Hematopoietic multipotent progenitor cell treated with erythropoietin and hydrocortisone succinate and interleukin-3 and kit ligand, for 4 days (in vitro differentiated cells): ENCODE data around the gene KCNQ1.

Experiments used
- DNase-seq: peaks from one replicate; pipeline ENCODE4 v3.0.0-alpha.2; 2015

Gene KCNQ1

DNA sequence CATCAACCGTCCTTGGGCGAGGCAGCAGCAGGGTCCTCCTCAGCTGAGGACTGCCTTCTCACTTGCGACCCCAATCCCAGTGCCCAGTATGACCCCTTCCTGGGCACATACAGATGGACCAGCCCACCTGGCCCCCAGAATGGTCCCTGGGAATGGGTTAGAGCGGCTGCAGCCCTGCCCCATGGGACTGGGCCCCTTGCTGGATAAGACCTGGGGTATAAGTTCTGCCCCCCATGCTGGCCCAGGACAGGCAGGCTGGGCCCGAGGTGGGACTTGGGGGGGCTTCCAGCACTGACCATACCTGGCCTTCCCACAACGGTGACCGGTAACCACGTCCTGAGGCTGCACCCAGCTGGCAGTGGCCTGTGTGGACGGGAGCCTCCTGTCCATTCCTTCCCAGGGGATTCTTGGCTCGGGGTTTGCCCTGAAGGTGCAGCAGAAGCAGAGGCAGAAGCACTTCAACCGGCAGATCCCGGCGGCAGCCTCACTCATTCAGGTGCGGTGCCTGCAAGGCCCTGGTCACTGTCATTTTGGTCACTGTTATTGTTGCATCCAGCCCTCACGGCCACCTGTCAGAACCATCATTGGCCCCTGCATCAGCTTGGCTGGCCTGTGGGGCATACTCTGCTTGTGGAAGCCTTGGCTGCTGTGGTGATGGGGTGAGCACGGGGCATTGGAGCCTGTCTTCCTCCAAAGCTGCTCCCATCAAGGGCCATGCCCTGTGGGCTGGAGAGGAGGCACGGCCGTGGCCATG, 140.2 kb downstream of the KCNQ1 start:
- DNase-seq = no peak

GRCh38 chr11:2585566-2586086, 140.8 kb downstream of the KCNQ1 start:
- DNase-seq = no peak

GRCh38 chr11:2586087-2586792, 141.4 kb downstream of the KCNQ1 start:
- DNase-seq = no peak

DNA sequence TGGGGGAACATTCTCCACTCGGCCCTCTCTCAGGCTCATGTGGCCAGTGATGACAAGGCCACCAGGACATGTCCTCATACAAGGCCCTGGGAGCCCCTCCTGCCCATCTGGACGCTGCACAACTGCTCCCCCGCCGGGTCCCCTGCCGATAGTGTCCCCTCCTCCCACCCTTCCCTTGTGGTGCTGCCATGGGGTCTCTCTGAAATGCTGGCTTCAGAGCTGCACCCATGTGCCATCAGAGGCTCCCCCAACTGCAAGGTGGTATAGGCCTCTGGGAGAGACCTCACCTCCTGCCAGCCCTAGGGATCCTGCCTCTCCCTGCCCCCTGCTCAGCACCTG, 142.0 kb downstream of the KCNQ1 start:
- no peak for DNase-seq

DNA sequence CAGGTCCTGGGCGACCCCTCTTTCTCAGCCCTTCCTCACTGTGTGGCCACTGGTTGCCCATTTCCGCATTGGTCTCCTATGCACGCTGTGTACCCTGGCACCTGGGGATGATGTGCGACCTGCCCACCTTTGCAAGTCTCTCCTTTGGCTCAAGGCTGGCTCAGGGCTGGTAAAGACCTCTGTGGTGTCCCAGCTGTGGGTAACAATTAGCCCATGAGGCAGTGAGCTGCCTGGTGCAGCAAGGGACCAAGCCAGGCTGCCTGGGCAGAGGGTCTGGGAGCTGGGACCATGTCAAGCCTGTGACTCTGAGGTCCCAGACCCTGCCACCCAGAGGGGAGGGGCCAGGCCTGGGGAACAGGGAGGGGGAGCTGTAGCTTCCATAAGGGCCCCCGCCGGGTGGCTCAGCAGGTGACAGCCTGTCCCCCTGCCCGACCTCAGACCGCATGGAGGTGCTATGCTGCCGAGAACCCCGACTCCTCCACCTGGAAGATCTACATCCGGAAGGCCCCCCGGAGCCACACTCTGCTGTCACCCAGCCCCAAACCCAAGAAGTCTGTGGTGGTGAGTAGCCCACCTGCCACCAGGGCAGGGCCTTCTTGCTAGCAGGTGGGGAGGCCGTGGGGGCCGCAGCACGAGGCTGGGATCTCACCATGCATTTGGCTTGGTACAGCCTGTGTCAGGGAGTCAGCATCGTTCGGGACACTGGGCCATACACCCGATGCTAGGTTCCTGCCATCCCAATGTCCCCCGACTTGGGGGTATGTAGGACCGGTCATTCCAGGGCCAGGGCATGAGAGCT, 142.5 kb downstream of the KCNQ1 start:
- DNase-seq = no peak

DNA sequence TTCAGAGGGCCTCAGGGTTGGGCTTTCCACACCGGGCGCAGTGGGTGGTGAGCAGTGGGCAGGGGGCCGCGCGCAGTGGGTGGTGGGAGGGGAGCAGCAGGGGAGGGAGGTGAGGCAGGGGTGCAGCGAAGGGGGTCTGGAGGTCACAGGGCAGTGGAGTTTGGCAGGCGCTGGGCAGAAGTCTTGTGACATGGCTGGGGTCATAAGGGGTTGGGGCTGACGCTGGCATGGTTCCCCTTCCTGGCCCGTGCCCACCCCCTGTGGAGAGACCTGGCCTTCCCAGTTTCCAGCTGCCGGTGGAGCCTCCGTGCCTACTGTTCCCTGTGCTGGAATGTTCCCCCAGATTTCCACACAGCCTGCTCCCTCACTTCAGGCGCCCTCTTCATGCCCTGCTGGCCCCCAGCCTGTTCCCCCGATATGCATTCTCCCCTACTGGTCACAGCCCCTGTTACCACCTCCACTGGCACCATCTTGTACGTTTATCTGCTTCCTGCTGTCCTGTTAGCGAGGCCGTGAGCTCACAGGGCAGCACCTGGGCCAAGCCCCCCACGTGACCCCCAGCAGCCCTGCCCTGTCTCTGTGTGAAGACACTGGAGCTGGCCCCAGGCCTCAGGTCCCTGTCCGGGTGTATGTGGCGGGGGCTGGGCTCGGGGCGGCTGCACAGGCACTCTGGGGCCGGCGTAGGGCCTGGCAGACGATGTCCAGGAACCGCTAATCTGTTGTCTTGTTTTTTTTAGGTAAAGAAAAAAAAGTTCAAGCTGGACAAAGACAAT, 143.4 kb downstream of the KCNQ1 start:
- DNase-seq = no peak

GRCh38 chr11:2588809-2589537, 144.2 kb downstream of the KCNQ1 start:
- DNase-seq = no peak

GRCh38 chr11:2589538-2589934, 144.7 kb downstream of the KCNQ1 start:
- no peak for DNase-seq

DNA sequence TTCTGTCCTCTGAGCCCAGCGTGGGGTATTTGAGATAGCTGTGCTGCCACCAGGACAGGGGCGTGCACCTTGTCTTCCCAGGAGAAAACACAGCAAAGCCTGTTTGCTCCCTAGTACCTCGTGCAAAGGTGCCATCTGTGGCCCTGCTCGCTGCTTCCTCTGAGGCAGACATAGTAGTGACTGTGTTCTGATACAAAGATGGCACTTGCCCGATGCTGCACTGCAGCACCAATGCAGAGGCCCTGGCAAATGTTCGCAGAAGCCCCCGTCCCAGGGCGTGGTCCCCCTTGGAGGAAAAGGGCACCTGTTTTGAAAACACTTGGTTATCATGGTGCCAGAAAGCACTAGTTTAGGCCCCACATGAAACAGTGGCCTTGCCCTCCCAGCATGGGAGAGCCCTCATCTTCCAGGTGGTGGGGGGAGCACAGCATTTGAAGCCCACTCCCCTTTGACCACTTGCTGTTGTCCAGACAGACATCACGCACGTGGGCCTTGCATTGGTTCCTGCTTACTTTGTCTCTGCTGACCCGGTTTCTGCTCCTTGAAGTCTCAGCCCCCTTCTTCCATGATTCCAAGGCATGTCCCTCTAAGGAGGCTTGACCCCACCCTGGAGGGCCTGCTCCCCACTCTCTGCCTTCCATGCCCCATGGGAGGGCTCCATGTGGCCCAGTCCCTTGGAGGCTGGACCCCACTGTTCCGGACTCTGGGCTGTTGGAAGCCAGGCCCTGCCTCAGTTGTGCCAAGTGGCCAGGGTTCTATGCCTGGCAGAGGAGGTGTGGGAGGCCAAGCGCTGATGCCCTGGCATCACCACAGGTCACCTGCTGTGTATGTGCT, 145.5 kb downstream of the KCNQ1 start:
- no peak for DNase-seq

GRCh38 chr11:2590965-2591754, 146.4 kb downstream of the KCNQ1 start:
- DNase-seq = no peak

DNA sequence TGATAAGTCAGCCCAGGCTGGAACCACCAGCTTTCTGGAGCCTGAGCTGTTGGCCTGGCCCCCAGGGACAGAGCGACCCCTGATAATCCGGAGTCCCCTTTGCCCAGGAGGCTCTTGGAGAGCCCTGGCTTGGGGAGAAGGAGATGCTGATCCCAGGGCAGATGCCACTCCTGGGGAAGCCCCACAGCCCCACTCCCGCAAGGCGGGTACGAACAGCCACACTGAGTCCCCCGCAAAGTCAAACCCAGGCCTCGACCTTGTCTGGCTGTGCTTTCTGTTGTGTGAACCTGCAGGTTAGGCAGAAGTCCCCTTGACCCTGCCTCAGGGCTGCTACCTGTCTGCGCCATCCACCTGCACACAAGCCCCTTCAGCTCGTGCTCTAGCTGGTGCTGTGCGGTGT, 147.0 kb downstream of the KCNQ1 start:
- no peak for DNase-seq

GRCh38 chr11:2592559-2593392, 148.0 kb downstream of the KCNQ1 start:
- DNase-seq = no peak

GRCh38 chr11:2593393-2593950, 148.7 kb downstream of the KCNQ1 start:
- no peak for DNase-seq

DNA sequence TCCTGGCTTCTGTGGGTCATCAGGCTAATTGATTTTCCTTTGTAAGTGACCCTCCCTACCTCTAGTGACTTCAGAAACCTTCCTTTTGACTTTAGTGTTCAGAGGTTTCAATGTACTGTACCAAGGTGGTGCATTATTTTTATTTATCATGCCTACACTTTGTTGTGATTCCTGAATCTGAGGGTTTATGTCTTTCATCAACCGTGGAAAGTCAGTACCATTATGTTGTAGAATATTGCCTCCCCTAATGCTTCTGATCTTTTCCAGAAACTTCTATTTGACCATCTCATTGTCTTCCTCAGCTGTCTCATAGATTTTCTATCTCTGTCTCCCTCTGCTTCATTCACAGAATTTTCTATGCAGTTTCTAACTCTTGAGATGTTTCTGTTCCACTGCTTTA, 149.5 kb downstream of the KCNQ1 start:
- no peak for DNase-seq

DNA sequence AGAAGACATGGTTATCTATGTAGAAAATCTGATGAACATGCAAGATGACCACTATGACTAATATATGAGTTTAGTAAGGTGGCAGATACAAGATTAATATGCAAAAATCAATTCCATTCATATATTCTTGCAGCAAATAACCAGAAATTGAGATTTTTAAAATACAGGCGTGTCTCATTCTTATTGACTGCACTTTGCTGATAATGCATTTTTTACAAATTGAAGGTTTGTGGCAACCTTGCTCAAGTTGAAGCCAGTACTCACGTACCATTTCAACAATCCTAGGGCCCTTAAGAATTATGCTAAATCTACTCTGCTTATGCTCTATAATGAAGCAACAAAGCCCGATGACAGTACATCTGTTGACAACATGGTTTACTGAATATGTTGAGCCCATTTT, 150.4 kb downstream of the KCNQ1 start:
- no peak for DNase-seq

- DNase-seq = no peak
Measured at GRCh38 chr11:2599561-2600189, 154.9 kb downstream of the KCNQ1 start.

GRCh38 chr11:2609345-2609744, 164.5 kb downstream of the KCNQ1 start:
- no peak for DNase-seq

GRCh38 chr11:2612884-2613571, 168.2 kb downstream of the KCNQ1 start:
- no peak for DNase-seq
